ENCODE results near the gene CCDC38.

The CCDC38 gene

DNA sequence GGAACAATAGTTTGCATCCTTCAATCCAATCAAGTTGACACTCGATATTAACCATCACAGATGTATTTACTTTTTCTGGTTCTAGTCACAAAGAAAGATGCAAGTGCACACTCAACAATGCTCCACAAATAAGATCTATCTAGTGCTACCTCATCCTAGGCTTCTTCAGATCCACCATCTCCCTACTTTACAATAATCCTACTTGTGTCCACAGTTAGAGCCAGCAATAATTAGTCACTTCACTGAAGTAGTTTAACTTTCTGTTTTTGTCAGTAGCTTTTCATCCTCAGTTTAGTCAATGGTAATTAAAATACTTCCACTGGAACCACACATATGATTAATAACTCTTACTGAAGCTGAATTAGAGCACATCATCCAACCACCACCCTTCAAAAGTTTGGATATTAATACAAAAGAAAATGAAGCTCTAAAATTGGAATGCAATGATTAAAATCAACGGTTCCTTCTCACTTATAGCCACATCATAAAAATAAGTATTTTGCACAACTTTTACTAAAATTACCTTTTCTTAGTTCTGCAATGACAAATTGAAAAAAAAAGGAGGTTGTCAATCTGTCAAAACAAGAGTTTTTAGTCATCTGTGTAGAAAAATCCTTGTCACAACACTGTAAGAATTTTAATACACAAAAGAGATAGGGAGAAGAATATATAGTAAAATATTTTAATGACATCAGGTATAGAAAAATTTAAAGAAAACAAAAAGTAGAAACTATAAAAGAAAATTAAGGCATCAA lies 111.9 kb downstream of the CCDC38 start:
- DNase-seq = no peak

DNA sequence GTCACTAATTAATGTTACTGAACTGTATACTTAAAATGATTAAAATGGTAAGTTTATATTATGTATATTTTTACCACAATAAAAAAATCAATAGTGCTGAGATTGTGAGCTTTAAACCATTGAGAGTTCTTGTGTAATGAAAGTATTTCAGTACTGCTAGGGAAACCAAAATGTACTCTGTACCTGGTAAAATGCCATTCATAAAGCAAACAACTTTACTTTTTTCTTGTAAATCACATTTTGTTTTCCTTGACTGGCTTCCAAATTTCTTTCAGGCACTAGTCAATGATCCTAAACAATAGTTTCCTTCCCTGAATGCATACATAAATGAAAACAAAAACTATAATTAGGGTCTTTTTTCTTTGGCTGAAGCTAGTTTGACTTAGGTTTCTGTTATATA lies 113.0 kb downstream of the CCDC38 start:
- DNase-seq = no peak

DNA sequence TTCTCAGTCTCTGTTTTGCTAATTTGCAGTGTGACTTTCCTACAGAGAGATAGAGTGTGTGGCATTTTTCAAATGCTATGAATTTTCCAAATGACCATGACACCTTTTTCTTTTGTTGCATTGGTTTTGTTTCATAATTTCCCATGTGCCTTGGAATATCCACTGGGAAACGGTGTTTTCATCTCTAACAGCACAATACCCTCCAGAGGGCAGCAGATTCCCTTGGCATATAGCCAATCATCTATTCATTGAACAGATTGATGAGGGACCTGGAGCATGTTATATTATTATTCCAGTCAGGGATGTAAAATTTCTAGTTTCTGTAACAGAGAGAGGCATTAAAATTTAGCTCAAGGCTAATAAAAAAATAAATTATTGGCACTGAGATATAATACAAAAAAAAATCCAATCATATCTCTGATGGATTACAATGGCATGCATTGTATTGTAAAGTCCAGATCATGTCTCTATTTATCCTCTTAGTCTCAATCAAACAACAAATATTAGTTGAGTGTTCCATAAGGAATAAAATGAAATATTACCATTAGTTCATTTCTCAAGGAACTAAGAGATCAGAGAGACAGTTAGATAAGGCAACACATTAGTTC lies 122.2 kb downstream of the CCDC38 start:
- no peak for DNase-seq
